RWPE1 (cell line): ENCODE results near the gene OR6C6.
"Not testable (repeated sequence)": the region's sequence is repeated elsewhere in the genome, so short reads cannot be mapped to it uniquely, and the experiment has no call there.

Experiments used
- CTCF ChIA-PET: fragments of 350-600 bp; sonication (Branson Sonifier 250); formaldehyde crosslinking; extraction: SDS; loops from one replicate; lab custom pipeline; 2021; lab: Yijun Ruan, JAX
- POLR2A ChIA-PET: fragments of 400-600 bp; formaldehyde crosslinking; extraction: SDS; loops from one replicate; lab custom pipeline; 2020; ENCODE audit warnings: antibody characterized with exemption; ENCODE audit not compliant: low non-redundant PET; lab: Yijun Ruan, JAX
- DNase-seq: peaks from one replicate; pipeline ENCODE4 v3.0.0; 2012; ENCODE audit warnings: low spot score
- H3K27ac ChIP-seq: fragments of 450-650 bp; 2 replicates; pipeline ENCODE4 v1.5.1; 2017
- CTCF ChIP-seq: fragments of 450-650 bp; conservative IDR thresholded peaks from 2 replicates; pipeline ENCODE4 v1.5.1; 2017; ENCODE audit warnings: low read depth, mild to moderate bottlenecking

The OR6C6 gene

GRCh38 chr12:55296469-55296868, at the start of gene OR6C6:
OR6C6 (minus strand) TSS chr12:55296569; CDS start chr12:55295232, 1,337 bp downstream.
- no peak for DNase-seq
- ChIA-PET CTCF (interaction anchor here (0.6 kb wide), 1 partner anchor 9 kb away, joined by 4 read pairs; no protein-coding TSS in a partner anchor), POLR2A (no interaction called here)
- no peak within 1 kb of the TSS for H3K27ac ChIP-seq
- no peak for TF ChIP-seq CTCF

DNA sequence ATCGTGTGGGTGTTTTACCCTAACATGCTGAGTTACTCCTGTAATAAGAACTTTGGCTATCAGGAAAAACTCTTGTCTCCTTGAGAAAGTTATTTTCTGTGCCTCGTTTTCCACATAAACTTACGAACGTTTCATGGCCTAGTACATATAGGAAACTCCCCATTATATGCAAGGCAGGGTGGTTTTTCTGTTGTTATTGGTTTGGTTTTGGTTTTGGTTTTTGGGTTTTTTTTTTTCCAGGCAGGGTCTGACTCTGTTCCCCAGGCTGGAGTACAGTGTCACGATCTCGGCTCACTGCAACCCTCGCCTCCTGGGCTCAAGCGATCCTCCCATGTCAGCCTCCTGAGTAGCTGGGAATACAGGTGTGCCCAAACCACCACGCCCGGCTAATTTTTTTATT, 39.6 kb upstream of the OR6C6 start:
- POLR2A ChIA-PET: no interaction called here
- DNase-seq: no peak
- no peak for TF ChIP-seq CTCF
- CTCF ChIA-PET: interaction anchor here (0.6 kb wide), 1 partner anchor 301 kb away, joined by 3 read pairs; no protein-coding TSS in a partner anchor
- no peak overlapping the region for H3K27ac ChIP-seq

DNA sequence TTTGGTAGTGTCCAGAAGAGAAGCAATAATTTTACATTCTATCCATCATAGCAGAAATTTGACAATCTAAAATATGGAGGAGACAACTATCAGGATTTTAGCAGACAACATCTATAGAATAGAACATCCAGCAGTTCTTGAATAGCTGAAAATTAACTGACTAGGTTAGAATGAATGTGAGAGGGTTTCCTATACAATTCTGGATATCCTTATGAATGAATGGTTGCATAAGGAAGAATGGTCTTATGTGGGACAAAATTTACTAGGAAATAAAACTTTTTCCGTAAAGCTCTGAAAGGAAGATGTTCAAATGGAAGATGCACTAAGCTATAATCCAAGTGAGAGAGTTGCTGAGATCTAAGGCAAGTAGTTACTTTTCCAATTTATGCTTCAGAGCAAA, 34.1 kb upstream of the OR6C6 start, which contains the start of gene OR6C3:
TSS of gene OR6C3 (plus strand) at position 301 of the 400 bp plus-strand sequence. CDS start 955 bp downstream, outside the sequence.
- no peak for DNase-seq
- ChIA-PET CTCF (no interaction called here), POLR2A (no interaction called here)
- no peak within 1 kb of the TSS for H3K27ac ChIP-seq
- no peak for TF ChIP-seq CTCF

DNA sequence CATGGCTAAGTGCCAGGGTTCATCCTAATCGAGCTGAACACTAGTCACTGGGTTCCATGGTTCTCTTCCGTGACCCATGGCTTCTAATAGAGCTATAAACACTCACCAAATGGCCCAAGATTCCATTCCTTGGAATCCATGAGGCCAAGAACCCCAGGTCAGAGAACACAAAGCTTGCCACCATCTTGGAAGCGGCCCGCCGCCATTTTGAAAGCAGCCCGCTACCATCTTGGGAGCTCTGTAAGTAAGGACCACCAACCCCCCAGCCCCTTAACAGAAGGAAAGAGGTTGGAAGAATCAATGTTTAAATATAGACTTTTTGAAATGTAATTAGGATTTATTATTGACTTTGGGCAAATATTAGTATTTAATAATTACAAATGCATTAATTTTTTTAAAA, 29.4 kb upstream of the OR6C6 start:
- DNase-seq, POLR2A ChIA-PET, CTCF ChIA-PET, H3K27ac ChIP-seq: not testable (repeated sequence)

- no peak for TF ChIP-seq CTCF
- no peak overlapping the region for H3K27ac ChIP-seq
- ChIA-PET POLR2A (no interaction called here), CTCF (no interaction called here)
- DNase-seq: no peak
Observed at GRCh38 chr12:55320201-55320600, 23.8 kb upstream of the OR6C6 start.

DNA sequence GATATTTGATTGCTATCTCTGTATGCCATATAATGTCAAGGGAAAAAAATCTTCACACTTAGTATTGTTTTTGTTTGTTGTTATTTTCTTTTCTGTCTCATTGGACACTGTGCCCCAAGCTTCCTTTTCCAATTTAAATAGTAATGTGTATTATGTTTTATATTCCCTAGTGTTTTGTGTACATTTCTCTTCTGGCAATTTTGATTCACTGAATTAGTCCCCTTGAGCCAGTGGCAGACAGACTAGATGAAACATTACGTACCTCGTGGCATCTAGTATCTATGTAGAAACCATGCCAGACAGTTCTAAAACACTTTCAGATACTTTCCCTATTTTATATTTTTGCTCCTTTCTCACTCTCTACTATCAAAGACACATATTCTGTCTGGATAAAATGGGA, 17.7 kb upstream of the OR6C6 start, which contains the start of gene OR6C1:
TSS of gene OR6C1 (plus strand) at position 301 of the 400 bp plus-strand sequence. CDS start 6,257 bp downstream, outside the sequence.
- POLR2A ChIA-PET: no interaction called here
- no peak for TF ChIP-seq CTCF
- no peak within 1 kb of the TSS for H3K27ac ChIP-seq
- DNase-seq: no peak
- CTCF ChIA-PET: interaction anchor here (0.6 kb wide), 1 partner anchor 60 kb away, joined by 4 read pairs; no protein-coding TSS in a partner anchor

DNA sequence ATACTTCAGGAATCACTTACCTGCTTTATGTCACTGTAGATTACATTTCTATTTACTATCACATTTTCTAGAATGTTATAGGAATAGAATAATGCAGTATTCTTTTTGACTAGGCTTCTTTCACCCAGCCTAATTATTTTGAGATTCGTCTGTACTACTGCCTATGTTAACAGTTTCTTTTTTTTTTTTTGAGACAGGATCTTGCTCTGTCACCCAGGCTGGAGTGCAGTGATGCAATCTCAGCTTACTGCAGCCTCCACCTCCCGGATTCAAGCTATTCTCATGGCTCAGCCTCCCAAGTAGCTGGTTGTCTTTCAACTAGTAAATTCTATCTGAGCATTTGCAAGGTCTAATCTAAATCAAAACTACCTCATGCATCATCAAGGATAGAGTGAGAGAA, 6.4 kb downstream of the OR6C6 start:
- no peak overlapping the region for H3K27ac ChIP-seq
- POLR2A ChIA-PET: no interaction called here

More for the DNA sequence above, 6.4 kb downstream of the OR6C6 start:
- TF ChIP-seq CTCF: no peak
- no peak for DNase-seq
- CTCF ChIA-PET: interaction anchor here (0.7 kb wide), 1 partner anchor 48 kb away, joined by 4 read pairs; no protein-coding TSS in a partner anchor
